ENCODE results near the gene TACR1.
"Not testable (repeated sequence)": the region's sequence is repeated elsewhere in the genome, so short reads cannot be mapped to it uniquely, and the experiment has no call there.

The TACR1 gene

GRCh38 chr2:75192496-75192895 lies 6.8 kb downstream of the TACR1 start:
- no peak for DNase-seq

GRCh38 chr2:75190271-75190990 lies 8.9 kb downstream of the TACR1 start:
- DNase-seq, result no peak

GRCh38 chr2:75186821-75187220 lies 12.5 kb downstream of the TACR1 start:
- DNase-seq, result no peak

GRCh38 chr2:75182606-75183005 lies 16.7 kb downstream of the TACR1 start:
- DNase-seq, result no peak

GRCh38 chr2:75180476-75180875 lies 18.8 kb downstream of the TACR1 start:
- no peak for DNase-seq

- no peak for DNase-seq
Measured at GRCh38 chr2:75177427-75177826, 21.9 kb downstream of the TACR1 start.

- no peak for DNase-seq
Measured at GRCh38 chr2:75175456-75175855, 23.9 kb downstream of the TACR1 start.

- DNase-seq, result no peak
Measured at GRCh38 chr2:75174981-75175380, 24.3 kb downstream of the TACR1 start.

- DNase-seq, result no peak
Measured at GRCh38 chr2:75174519-75174918, 24.8 kb downstream of the TACR1 start.

- no peak for DNase-seq
Measured at GRCh38 chr2:75173740-75174139, 25.6 kb downstream of the TACR1 start.

- not testable (repeated sequence) for DNase-seq
Measured at GRCh38 chr2:75171423-75171822, 27.9 kb downstream of the TACR1 start.

GRCh38 chr2:75170889-75171288 lies 28.4 kb downstream of the TACR1 start:
- DNase-seq, result no peak

- DNase-seq, result no peak
Measured at GRCh38 chr2:75168186-75168585, 31.1 kb downstream of the TACR1 start.

- no peak for DNase-seq
Measured at GRCh38 chr2:75166491-75166890, 32.8 kb downstream of the TACR1 start.

GRCh38 chr2:75162897-75163296 lies 36.4 kb downstream of the TACR1 start:
- DNase-seq, result no peak

- DNase-seq, result no peak
Measured at GRCh38 chr2:75162259-75162658, 37.1 kb downstream of the TACR1 start.

- no peak for DNase-seq
Measured at GRCh38 chr2:75157435-75157834, 41.9 kb downstream of the TACR1 start.

GRCh38 chr2:75155115-75155514 lies 44.2 kb downstream of the TACR1 start:
- DNase-seq, result no peak

GRCh38 chr2:75153221-75153620 lies 46.1 kb downstream of the TACR1 start:
- no peak for DNase-seq

- not testable (repeated sequence) for DNase-seq
Measured at GRCh38 chr2:75152243-75152642, 47.1 kb downstream of the TACR1 start.

GRCh38 chr2:75147884-75148283 lies 51.4 kb downstream of the TACR1 start:
- DNase-seq, result not testable (repeated sequence)

- DNase-seq, result no peak
Measured at GRCh38 chr2:75146606-75147332, 52.6 kb downstream of the TACR1 start.

GRCh38 chr2:75146221-75146605 lies 53.1 kb downstream of the TACR1 start:
- not testable (repeated sequence) for DNase-seq

GRCh38 chr2:75142081-75142480 lies 57.2 kb downstream of the TACR1 start:
- DNase-seq, result no peak

Data from central memory CD4-positive, alpha-beta T cell (primary cell).